HepG2 (cell line): ENCODE results near the gene ZFP42. TPM values are rescaled to one million over a fixed set of nuclear protein-coding genes. Genes with fewer than 3 reads are reported as not detected.
"Not testable (repeated sequence)": the region's sequence is repeated elsewhere in the genome, so short reads cannot be mapped to it uniquely, and the experiment has no call there.

ENCODE experiments used
- ATAC-seq: fragments of 200-7000 bp; cut with Tn5 transposase; 3 replicates; pipeline ENCODE4 v1.9.1; 2020; ENCODE audit warnings: mild to moderate bottlenecking, moderate library complexity
- BruUV-seq: library from RNA; stranded (reverse); fragments of 400-500 nt; replicated peaks from 2 replicates; lab custom pipeline; 2021; lab: Mats Ljungman, UMichigan
- CTCF ChIA-PET: fragments of 300-600 bp; formaldehyde crosslinking; extraction: SDS; loops from one replicate; lab custom pipeline; 2021; ENCODE audit warnings: low total read pairs, inconsistent platforms, low intra/inter-chr PET ratio; lab: Yijun Ruan, JAX
- POLR2A ChIA-PET: fragments of 350-600 bp; sonication (Branson Sonifier 250); formaldehyde crosslinking; loops from one replicate; lab custom pipeline; 2020; ENCODE audit warnings: antibody characterized with exemption, inconsistent platforms; lab: Yijun Ruan, JAX
- DNase-seq: peaks from one replicate; pipeline ENCODE4 v3.0.0-alpha.2; 2015; ENCODE audit warnings: low spot score
- FAIRE-seq: peaks from 3 replicates; lab custom pipeline; 2011; peaks lifted over from hg19 to GRCh38; lab: Jason Lieb, UNC
- H2AFZ ChIP-seq: one replicate; pipeline ENCODE4 v1.6.1; 2011; ENCODE audit warnings: low read length, inconsistent platforms
- H3K27ac ChIP-seq: fragments of 300-600 bp; 3 replicates; pipeline ENCODE4 v1.8.0; 2011; ENCODE audit warnings: mixed run types, mild to moderate bottlenecking, mixed read lengths, low read length, inconsistent platforms; ENCODE audit not compliant: insufficient read depth; ENCODE audit errors: extremely low read length
- H3K27me3 ChIP-seq, 2 experiments: fragments of 200-600 bp in 1 of 2; 2 replicates in 1 of 2; 3 replicates in 1 of 2; pipeline versions ENCODE4 v1.6.0 to v1.8.0; 2011; ENCODE audit warnings: low read length in 2 of 2, mild to moderate bottlenecking in 2 of 2, moderate library complexity in 2 of 2, inconsistent platforms in 1 of 2; ENCODE audit not compliant: insufficient read depth in 2 of 2, control insufficient read depth in 1 of 2
- H3K36me3 ChIP-seq, 2 experiments: fragments of 200-600 bp in 1 of 2; replicated peaks in 1 of 2; 2 replicates in 1 of 2; 3 replicates in 1 of 2; pipeline versions ENCODE4 v1.5.1 to v1.8.0; 2011; ENCODE audit warnings: low read length in 2 of 2, inconsistent platforms in 1 of 2; ENCODE audit not compliant: insufficient read depth in 2 of 2, control insufficient read depth in 1 of 2
- H3K4me1 ChIP-seq: 2 replicates; pipeline ENCODE4 v1.5.1; 2012; ENCODE audit warnings: low read length, inconsistent platforms; ENCODE audit not compliant: insufficient read depth
- H3K4me2 ChIP-seq: 2 replicates; pipeline ENCODE4 v1.6.0; 2011; ENCODE audit warnings: low read depth, low read length, inconsistent platforms
- H3K4me3 ChIP-seq, 3 experiments: fragments of 200-600 bp in 1 of 3; sonication (generic), shearing (Covaris generic) in 1 of 3; replicated peaks in 1 of 3; 2 replicates each; pipeline ENCODE4 v1.5.1; 2011 to 2016; ENCODE audit warnings: low read length in 3 of 3, inconsistent platforms in 2 of 3, low read depth in 2 of 3, mild to moderate bottlenecking in 2 of 3, control low read depth in 1 of 3, mixed read lengths in 1 of 3; ENCODE audit not compliant: insufficient read depth in 1 of 3
- H3K79me2 ChIP-seq: one replicate; pipeline ENCODE4 v1.6.1; 2011; ENCODE audit warnings: low read length, inconsistent platforms; ENCODE audit not compliant: insufficient read depth
- H3K9ac ChIP-seq: 2 replicates; pipeline ENCODE4 v1.6.0; 2011; ENCODE audit warnings: mild to moderate bottlenecking, low read depth, low read length, inconsistent platforms; ENCODE audit not compliant: insufficient read depth
- H3K9me3 ChIP-seq: 2 replicates; pipeline ENCODE4 v1.5.1; 2012; ENCODE audit warnings: mild to moderate bottlenecking, low read length
- H4K20me1 ChIP-seq: 2 replicates; pipeline ENCODE4 v1.6.0; 2011; ENCODE audit warnings: inconsistent platforms, mild to moderate bottlenecking, low read length, moderate library complexity; ENCODE audit not compliant: insufficient read depth
- KAT8 ChIP-seq: IDR thresholded peaks from 2 replicates; pipeline ENCODE4 v1.6.1; 2016; ENCODE audit warnings: missing genetic modification reagents, missing compliant biosample characterization
- MAFK ChIP-seq, 2 experiments: IDR thresholded peaks in 1 of 2; conservative IDR thresholded peaks in 1 of 2; 2 replicates each; pipeline ENCODE4 v1.6.1; 2011; ENCODE audit warnings: improper control_type of control experiment in 2 of 2, low read length in 2 of 2
- ZNF44 ChIP-seq: sonication (generic); formaldehyde crosslinking; IDR thresholded peaks from 2 replicates; pipeline ENCODE4 v1.5.1; 2020; ENCODE audit warnings: mild to moderate bottlenecking, missing genetic modification reagents
- WGBS: methylation state at CpG from one replicate; pipeline ENCODE4 v1.1.6; 2017; ENCODE audit warnings: low lambda C conversion rate; 5-methylcytosine and 5-hydroxymethylcytosine counted together
- in situ Hi-C: cut with HindIII; loops from 2 replicates; pipeline ENCODE4 v1.10.0; 2017; ENCODE audit warnings: low pct_unique_long_range_greater_than_20kb; ENCODE audit not compliant: extremely low pct_ligation_motif_present
- intact Hi-C: fragments of 100-400 bp; cut with micrococcal nuclease; formaldehyde crosslinking; loops from one replicate; pipeline ENCODE4 v1.10.0; 2022; ENCODE audit not compliant: unreplicated experiment
- polyA plus RNA-seq, 8 experiments: library from polyadenylated mRNA; depleted of rRNA in 3 of 8; stranded (reverse) in 7 of 8; unstranded in 1 of 8; fragments of >200 nt; fragmentation: Illumina TruSeq in 4 of 8; extraction: Trizol in 4 of 8; gene quantifications; 2 replicates each; pipeline versions ENCODE4 v1.2.1 to v1.2.3, GENCODE V29; 2011 to 2016; ENCODE audit warnings: low read depth in 4 of 8, missing spikeins in 1 of 8, mixed read lengths in 1 of 8; ENCODE audit not compliant: insufficient read depth in 1 of 8
- total RNA-seq, 5 experiments: library from RNA; depleted of rRNA; stranded (reverse); fragments of >200 nt; fragmentation: Illumina TruSeq; extraction: Trizol; gene quantifications; 2 replicates each; pipeline ENCODE4 v1.2.3, GENCODE V29; 2016; ENCODE audit warnings: low read depth in 1 of 5
- TF ChIP-seq, protein P1 (sequence below): sonication (generic); formaldehyde crosslinking; IDR thresholded peaks from 2 replicates; pipeline ENCODE4 v1.8.1; 2023; ENCODE audit warnings: mild to moderate bottlenecking, missing genetic modification reagents

Gene ZFP42
- total and polyA plus RNA-seq, 2 of the 13 experiments (the other 11 are each of a cell fraction or from before 2014, with no cell fraction given), result not detected

- Histone ChIP-seq H4K20me1 (no peaks in the 10 kb centered on the region), H3K9me3 (no peaks in the 10 kb centered on the region), H3K4me3 (no peak overlapping the region), H3K4me2 (no peak overlapping the region), H3K36me3 (no peaks in the 10 kb centered on the region), H3K27me3 (peaks cover 0 to 8% of the 10 kb centered on the region in 2 experiments; a peak in 2 of 5 replicates), H3K4me1 (no peaks in the 10 kb centered on the region), H3K79me2 (no peaks in the 10 kb centered on the region), H2AFZ (no peak overlapping the region), H3K27ac (no peak overlapping the region), H3K9ac (no peak overlapping the region)
- no TSS peak for BruUV-seq
- TF ChIP-seq KAT8 (CRISPR knock-in tag) (no peak), ZNF44 (no peak), MAFK (conservative IDR thresholded peaks at IDR 0.05 in 1 of 2, IDR thresholded peaks at IDR 0.05 in 1 of 2; ENCODE audit: low read length in 2 of 2) (no peak)
- TF ChIP-seq, protein P1, sequence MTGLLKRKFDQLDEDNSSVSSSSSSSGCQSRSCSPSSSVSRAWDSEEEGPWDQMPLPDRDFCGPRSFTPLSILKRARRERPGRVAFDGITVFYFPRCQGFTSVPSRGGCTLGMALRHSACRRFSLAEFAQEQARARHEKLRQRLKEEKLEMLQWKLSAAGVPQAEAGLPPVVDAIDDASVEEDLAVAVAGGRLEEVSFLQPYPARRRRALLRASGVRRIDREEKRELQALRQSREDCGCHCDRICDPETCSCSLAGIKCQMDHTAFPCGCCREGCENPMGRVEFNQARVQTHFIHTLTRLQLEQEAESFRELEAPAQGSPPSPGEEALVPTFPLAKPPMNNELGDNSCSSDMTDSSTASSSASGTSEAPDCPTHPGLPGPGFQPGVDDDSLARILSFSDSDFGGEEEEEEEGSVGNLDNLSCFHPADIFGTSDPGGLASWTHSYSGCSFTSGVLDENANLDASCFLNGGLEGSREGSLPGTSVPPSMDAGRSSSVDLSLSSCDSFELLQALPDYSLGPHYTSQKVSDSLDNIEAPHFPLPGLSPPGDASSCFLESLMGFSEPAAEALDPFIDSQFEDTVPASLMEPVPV, result no peak
- in situ Hi-C loops, result no loop called here
- POLR2A ChIA-PET, result no interaction called here
- CTCF ChIA-PET, result no interaction called here
- FAIRE-seq (no peak), DNase-seq (no peak), ATAC-seq (no peak)
- 55% methylated on average over 23 of the region's 34 CpGs for WGBS
- intact Hi-C loops, result no loop called here
Measured at GRCh38 chr4:187996502-187997177, 1.1 kb downstream of the ZFP42 start.

GRCh38 chr4:187997991-187998390, 2.4 kb downstream of the ZFP42 start:
- H4K20me1 ChIP-seq, FAIRE-seq, H3K79me2 ChIP-seq, POLR2A ChIA-PET, intact Hi-C loops, H3K27ac ChIP-seq, ATAC-seq, BruUV-seq, H2AFZ ChIP-seq, H3K4me2 ChIP-seq, CTCF ChIA-PET, H3K4me1 ChIP-seq, H3K9ac ChIP-seq, H3K36me3 ChIP-seq, H3K9me3 ChIP-seq, DNase-seq, H3K4me3 ChIP-seq, H3K27me3 ChIP-seq, in situ Hi-C loops: not testable (repeated sequence)
- 67% methylated on average over 15 of the region's 15 CpGs for WGBS
